Loucy (cell line): ENCODE measurements around the gene MITF.

Source experiments
- EZH2phosphoT487 ChIP-seq: fragments of 200-600 bp; IDR thresholded peaks from 2 replicates; pipeline ENCODE4 v1.6.1; 2018; ENCODE audit warnings: antibody characterized with exemption, mild to moderate bottlenecking, moderate library complexity, borderline replicate concordance
- TF ChIP-seq, protein P1 (sequence below): fragments of 200-600 bp; sonication (generic); conservative IDR thresholded peaks from 2 replicates; pipeline ENCODE4 v1.5.1; 2014; ENCODE audit warnings: mild to moderate bottlenecking, antibody characterized with exemption, low read length

DNA sequence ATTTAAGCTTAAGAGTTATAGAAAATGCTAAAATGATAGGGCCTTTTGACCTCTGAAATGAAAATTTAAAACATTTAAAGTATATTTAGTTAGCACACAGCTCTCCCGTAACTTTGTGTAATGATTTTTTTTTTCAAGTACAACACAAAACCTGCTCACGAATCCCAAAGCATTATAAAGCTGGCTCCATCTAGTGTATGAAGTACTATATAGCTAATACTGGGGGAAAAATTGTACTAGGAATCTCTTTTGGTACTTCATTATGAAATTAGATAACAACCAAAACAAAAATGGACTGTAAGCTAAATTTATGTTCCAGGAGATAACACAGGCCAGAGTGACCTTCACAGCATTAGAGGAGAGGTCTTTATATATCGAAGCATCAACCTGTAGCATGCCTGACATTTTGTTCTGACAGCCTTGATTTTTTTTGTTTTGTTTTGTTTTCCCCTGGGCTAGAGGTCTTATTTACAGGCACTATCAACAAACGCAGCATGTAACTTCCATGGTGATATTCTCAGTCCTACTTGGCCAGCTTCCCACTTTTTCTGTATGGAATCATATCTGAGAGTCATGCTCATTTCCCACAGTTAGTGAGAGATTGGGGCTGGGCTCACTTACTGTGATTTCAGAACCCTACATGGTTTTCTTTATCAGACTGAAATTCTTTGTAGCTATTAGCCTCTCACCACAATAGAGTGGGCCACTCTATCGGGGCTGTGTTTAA, 116.3 kb downstream of the MITF start:
- TF ChIP-seq, protein P1, sequence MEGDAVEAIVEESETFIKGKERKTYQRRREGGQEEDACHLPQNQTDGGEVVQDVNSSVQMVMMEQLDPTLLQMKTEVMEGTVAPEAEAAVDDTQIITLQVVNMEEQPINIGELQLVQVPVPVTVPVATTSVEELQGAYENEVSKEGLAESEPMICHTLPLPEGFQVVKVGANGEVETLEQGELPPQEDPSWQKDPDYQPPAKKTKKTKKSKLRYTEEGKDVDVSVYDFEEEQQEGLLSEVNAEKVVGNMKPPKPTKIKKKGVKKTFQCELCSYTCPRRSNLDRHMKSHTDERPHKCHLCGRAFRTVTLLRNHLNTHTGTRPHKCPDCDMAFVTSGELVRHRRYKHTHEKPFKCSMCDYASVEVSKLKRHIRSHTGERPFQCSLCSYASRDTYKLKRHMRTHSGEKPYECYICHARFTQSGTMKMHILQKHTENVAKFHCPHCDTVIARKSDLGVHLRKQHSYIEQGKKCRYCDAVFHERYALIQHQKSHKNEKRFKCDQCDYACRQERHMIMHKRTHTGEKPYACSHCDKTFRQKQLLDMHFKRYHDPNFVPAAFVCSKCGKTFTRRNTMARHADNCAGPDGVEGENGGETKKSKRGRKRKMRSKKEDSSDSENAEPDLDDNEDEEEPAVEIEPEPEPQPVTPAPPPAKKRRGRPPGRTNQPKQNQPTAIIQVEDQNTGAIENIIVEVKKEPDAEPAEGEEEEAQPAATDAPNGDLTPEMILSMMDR, result no peak; the same call in 1 of the 2 replicates
- TF ChIP-seq EZH2phosphoT487, result no peak
